ENCODE measurements around the gene ARHGEF39.

ARHGEF39 gene, protein sequence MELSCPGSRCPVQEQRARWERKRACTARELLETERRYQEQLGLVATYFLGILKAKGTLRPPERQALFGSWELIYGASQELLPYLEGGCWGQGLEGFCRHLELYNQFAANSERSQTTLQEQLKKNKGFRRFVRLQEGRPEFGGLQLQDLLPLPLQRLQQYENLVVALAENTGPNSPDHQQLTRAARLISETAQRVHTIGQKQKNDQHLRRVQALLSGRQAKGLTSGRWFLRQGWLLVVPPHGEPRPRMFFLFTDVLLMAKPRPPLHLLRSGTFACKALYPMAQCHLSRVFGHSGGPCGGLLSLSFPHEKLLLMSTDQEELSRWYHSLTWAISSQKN

DNA sequence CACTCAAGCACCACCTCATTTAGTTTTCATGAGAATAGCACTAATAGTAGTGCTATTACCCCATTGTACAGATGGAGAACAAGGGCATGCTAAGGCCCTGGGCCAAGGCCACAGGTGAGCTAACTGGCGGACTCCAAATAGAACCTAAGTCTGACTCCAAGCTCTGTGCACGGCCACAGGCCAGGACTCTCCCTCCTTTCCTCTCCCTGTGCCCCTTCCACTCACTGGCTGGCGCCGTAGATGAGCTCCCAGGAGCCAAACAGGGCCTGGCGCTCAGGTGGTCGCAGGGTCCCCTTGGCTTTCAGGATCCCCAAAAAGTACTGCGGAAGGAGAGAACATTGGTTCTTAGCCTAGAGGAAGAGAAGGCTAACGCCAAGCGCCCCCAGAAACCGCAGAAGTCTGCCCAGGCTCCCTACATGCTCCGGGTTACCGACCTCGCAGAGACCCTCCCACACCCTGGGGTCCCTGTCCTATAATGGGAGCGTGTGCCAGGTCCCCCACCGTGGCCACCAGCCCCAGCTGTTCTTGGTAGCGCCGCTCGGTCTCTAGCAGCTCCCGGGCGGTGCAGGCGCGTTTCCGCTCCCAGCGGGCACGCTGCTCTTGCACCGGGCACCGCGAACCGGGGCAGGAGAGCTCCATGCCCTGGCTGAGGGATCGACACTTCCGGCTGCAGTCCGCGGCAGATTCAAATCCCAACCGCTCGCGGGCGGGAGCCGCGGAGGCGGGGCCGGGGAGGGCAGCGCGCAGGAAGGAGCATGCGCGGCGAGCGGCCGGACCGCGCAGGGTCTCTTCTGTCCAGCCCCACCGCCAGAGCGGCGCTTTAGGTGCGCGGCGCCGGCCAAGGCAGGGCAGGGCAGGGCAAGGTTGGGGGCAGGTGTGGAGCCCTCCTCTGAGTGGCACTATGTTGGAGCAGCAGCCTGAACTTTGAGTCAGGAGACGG lies at the start of gene ARHGEF39:
TSS of gene ARHGEF39 (minus strand) at position 665 of the 940 bp plus-strand sequence. CDS start at position 639, 26 bp downstream.
- DNase-seq (ENCODE audit: low spot score), result peak; percentile 95

DNA sequence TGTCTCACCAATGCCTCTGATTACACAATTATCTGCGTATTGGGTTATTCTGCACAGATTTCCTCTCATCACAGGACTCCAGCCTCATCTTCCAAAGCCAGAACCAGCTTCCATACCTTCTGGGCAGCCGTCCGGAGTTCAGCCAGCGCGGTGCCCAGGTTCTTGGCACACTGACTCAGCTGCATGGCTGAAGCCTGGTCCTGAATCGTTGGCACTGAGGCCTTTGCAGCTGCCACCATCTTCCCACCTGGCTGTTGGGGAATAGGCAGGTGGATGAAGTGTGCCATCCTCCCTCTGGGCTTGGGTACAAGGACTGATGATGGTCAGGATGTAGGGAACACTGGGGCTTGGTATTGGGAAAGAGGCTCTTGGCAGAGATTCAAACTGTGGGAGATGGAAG lies 49.1 kb upstream of the ARHGEF39 start:
- DNase-seq (ENCODE audit: low spot score), result no peak

DNA sequence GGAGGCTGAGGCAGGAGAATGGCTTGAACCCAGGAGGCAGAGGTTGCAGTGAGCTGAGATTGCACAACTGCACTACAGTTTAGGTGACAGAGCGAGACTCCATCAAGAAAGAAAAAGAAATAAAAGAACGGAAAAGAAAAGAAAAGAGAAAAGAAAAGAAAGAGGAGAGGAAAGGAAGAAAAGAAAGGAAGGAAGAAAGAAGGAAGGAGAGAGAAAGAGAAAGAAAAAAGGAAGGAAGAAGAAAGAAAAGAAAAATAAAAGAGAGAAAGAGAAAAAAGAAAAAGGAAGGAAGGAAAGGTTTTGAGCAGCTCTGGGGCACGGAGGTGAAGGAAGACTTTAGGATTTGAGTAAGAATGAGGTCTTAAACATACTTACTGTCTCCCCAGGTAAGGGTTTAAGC lies 48.6 kb upstream of the ARHGEF39 start:
- no peak for DNase-seq (ENCODE audit: low spot score)

DNA sequence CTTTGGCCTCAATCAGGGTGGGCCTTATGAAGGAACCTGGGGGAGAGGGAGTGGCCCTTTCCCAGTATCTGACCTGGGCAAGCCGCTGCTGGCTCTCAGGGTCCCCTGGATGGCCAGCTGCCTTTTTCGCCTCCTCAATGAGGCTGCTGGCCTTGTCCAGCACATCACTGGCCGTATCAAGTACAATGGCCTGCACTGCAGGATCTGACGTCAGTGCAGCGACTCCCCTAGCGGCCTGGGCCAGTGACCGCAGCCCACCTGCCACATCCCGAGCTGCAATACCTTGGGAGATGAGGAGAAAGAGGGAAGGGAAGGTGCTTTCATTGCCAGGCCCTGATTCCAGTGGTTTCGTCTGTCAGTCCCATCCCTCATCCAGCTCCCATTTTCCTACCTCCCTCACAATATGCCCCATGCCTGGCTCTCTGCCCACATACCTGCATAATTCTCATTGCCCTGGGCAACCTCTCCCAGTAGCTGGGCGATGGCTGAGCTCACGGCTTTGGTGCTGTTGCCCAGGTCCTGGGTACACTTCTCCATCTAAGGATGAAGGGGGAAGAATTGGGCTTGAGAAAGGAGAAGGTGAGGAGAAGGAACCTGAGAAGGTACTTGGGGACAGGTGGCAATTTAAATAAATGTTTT lies 47.9 kb upstream of the ARHGEF39 start:
- no peak for DNase-seq (ENCODE audit: low spot score)

DNA sequence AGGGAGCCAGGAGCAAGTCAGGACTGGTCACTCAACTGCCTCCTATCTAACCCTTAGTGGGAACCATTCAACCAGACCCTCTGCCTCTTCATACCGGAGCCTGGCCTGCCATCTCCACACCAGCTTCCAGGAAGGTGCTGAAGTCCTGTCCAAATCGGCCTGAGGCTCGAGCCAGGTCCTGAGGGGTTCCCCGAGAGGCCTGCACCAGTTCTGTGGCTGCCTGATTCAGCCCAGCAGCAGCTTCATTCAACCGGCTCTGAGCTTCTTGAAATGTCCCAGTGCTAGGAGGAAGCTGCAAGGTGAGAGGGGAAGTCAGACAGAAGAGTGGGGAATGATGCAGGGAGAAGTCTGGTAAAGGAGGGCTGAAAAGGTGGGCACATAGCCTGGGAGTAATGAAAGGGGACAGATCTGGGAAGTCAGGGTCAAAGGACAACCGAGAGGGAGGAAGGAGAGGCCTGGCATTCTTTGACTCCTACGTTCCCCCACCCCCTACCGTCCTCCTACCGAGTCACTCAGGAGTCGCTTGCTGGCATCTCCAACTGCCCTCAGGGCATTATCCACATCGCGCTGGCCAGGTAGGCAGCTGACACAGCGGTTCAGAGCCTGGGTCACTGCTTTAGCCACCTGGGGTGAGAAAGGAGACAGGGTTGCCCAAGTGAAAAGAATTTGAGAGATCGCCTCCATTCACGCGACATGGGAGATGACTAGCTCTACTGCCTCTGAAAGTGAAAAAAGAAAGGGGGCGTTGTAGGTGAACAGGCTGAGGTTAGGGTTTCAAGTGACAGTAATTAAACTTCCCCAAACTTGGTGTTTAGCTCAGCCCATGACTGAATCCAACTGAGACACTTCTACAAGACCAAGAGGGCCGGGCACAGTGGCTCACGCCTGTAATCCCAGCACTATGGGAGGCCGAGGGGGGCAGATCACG lies 46.8 kb upstream of the ARHGEF39 start:
- no peak for DNase-seq (ENCODE audit: low spot score)

DNA sequence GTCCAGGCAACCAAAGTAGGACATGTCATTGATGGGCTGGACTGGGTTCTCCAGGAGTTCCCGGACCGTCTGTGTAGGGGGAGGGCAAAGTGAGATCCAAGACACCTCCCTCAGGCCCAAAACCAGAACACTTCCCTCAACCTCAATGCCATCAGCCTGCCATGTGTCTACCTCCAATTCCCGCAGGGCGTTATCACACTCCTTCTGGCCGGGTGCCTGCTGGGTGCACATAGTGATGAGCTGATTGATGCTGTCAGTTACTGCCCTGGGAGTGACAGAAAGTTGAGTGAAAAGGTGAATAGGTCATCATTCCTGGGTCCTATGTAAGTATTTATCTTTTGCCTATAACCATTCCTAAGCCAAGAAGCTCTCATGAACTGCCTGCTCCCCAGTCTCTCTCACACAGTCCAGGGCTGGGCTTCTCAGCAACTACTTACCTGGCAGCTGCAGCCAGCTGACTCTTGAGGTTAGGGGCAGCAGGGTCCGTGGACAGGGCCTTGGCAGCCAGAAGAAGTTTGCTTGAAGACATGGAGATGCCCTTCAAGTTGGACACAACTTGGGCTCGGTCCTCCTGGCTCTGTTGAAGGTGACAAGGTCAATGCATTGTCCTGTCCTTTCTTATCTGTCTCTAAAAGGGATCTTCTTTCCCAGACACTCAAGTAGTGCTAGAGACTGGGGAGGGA lies 46.0 kb upstream of the ARHGEF39 start:
- no peak for DNase-seq (ENCODE audit: low spot score)

DNA sequence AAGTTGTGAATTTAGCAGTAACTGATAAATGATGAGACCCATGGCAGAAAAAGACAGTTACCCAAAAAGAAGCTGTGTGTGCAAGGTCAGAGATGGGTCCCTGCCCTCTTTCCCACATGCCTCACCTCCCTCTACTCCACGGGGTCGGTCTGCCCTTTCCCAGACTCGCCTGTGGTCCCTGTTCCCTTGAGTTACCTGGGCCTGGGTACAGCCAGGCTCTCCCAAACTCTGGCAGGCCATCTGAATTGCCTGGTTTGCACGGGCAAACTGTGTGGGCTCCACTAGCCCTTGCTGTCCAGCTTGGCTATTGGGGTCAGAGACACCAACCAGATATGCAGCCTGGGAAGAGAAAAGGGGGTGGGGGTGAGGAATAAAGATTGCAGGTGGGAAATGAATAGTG lies 43.2 kb upstream of the ARHGEF39 start:
- no peak for DNase-seq (ENCODE audit: low spot score)

DNA sequence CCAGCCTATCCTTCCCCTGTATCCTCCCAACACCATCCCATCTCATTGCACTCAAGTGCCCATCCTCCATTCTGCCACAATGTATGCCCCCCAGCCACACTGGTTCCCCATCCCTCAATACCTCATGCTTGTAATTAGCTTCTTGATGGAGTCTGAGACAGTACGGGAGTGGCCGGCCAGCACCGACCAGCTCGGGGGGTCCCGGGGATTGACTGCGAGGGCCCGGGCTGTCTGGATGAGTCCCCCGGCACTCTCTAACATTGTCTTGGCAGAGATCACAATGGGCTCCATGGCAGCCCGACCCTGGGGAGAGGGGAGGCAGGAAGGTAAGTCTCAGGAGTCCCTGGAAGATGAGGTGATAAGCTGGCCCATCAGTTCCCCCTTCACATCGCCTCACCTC lies 42.0 kb upstream of the ARHGEF39 start:
- DNase-seq (ENCODE audit: low spot score), result no peak

DNA sequence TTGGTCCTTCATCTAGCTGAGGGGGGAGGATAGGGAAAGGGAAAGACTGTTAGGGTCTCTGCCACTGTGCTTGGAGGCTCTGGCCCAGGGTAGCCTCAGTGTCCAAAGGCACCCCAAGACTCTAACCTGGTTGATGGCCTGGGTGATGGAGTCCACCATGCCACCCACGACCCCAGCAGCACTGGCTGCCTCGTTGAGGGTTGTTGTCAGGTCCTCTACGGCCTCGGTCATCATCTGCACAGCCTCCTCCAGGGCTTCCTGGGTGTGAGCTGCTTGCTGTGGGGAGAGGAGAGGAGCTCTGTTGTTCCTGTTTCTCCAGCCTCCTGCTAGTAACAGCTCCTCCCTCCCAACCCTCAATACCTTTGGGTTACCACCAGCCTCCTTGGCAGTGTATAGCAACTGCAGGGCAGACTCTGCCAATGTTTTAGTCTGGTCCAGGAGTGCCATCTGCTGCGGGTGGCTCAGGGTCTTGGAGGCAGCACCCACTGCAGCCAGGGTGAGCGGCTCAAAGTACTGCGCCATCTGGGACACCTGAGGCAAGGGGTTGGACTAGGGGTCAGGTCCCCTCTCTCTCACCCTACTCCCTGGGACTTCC lies 40.9 kb upstream of the ARHGEF39 start:
- no peak for DNase-seq (ENCODE audit: low spot score)

DNA sequence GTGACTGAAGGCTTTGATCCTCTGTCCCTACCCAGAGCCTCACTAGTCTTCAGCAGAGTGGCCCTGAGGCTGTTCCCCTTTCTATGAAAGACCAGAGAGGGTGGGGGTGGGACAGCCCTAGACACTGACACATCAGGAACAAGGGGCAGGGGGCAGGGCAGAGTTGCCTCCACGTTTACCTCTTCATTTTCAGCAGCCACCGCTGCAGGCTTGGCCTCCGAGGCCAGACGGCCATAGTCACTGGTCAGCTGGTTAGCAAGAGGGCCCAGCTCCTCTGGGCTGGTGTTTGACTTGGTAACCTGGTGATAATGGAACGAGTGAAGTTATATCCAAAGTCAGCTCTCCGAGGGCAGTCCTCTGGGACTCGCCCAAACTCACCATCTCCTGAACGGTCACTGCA lies 40.4 kb upstream of the ARHGEF39 start:
- DNase-seq (ENCODE audit: low spot score), result no peak

DNA sequence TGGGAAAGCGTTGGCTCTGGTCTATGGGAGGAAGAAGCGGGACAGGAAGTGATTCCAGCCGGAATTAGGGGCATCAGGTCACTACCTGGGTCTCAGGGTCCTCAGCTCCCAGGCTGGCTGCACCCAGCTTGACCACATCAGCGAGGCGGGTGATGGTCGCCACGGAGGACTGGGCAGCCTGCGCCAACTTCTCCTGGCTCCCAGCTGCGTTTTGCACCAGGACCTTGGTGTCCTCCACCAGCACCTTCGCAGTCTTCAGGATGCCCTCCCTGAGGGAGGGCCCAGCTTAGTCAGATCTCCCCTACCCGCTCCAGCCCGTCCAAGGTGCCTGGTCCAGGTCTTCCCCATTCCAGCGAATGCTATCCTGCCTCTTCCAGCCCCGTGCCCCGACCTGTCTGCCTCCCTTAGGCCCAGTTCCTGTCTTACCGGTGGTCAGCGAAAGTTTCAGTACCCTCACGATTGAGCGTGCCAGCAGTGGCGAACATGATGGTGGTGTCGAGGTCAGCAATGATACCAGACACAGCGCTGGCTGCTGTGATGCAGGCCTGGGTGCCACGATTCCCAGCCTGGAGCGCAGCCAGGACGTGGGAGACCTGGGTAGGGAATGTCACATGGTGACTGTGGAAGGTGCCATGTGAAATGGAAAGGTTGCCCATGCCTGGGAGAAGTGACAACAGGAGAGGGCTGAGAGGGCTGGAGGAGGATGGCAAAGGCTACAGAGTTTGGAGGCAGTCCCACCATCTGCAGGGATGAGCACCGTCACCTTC lies 39.1 kb upstream of the ARHGEF39 start:
- no peak for DNase-seq (ENCODE audit: low spot score)

DNA sequence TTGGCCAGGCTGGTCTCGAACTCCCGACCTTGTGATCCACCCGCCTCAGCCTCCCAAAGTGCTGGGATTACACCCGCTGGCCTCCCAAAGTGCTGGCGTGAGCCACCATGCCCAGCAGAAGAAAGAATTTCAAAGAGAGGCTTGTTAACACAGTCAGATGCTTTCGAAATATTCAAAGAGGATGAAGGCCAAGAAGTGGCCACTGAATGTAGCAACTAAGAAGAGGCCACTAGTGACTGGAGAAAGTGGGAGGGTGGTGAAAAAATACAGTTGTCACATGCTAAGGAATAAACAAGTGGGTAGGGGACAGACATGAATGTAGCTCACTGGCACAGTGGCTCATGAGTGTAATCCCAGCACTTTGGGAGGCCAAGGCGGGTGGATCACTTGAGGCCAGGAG lies 37.7 kb upstream of the ARHGEF39 start:
- DNase-seq (ENCODE audit: low spot score), result no peak

DNA sequence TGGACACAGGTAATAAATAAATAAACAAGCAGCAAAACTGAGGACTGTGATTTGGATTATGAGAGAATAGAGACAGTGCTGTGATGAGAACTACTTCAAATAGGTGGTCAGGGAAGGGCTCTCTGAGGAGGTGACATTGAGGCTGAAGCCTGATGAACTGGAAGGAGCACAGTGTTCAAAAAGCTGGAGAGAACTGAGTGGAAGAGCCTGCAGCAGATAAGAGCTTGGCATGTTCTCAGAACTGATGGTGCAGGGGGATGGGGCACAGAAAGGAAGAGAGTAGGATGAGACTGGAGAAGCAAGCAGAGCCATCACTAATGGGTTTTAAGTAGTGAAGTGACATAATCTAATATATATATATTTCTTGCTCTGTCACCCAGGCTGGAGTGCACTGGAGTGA lies 35.9 kb upstream of the ARHGEF39 start:
- no peak for DNase-seq (ENCODE audit: low spot score)

DNA sequence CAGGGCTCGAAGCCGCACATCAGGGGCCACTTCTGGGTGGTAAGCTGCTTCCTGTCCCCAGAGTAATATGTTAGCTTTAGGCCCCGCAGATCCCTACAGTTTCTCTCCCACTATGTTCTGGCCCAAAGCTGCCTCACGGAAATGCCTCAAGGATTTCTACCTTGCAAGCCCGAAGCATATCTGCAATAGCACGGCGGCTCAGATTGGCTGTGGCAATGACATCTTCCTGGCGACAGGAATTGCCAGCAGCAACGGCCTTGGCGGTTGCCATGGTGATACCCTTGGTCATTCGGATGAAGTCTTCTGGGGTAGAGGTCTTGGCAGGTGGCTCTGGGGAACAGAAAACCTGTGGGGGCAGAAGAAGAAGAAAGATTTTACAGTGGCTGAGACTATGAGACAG lies 35.0 kb upstream of the ARHGEF39 start:
- DNase-seq (ENCODE audit: low spot score), result no peak

DNA sequence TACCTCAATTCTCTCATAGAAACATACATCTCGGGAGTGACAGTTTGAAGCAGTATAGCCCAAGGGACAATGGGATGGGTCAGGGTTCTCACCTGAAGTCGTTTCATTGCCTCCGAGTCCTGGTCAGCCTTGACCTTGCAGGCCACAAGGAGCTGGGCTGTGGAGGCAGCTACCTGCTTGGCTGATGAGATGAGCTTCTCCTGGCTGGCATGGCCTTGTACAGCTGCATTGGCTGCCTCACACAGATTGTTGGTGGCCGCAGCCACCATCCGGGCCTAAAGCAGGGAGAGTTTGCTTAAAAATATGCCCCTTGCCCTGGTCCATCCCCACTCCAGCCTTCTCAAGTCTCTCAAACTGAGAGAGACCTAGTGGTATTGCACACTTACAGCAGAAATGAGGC lies 33.2 kb upstream of the ARHGEF39 start:
- DNase-seq (ENCODE audit: low spot score), result no peak

DNA sequence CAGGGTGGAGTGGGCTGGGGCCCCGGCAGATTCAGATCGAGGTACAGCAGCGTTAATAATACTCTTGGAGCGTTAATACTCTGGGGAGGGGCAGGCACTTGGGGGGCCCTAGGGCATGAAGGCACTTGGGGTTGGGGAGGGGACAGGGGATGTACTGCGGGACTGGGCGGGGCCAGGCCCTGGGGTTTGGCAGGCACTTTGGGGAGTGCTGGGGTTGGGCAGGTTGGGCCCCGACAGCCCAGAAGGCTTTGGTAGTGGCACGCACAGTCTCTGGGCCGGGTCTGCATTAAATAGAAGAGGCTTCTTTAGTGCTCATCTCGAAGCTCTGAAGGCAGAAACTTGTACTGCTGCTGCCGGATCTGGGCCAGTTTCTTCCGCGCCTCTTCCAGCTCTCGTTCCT lies 32.5 kb upstream of the ARHGEF39 start:
- DNase-seq (ENCODE audit: low spot score), result no peak

DNA sequence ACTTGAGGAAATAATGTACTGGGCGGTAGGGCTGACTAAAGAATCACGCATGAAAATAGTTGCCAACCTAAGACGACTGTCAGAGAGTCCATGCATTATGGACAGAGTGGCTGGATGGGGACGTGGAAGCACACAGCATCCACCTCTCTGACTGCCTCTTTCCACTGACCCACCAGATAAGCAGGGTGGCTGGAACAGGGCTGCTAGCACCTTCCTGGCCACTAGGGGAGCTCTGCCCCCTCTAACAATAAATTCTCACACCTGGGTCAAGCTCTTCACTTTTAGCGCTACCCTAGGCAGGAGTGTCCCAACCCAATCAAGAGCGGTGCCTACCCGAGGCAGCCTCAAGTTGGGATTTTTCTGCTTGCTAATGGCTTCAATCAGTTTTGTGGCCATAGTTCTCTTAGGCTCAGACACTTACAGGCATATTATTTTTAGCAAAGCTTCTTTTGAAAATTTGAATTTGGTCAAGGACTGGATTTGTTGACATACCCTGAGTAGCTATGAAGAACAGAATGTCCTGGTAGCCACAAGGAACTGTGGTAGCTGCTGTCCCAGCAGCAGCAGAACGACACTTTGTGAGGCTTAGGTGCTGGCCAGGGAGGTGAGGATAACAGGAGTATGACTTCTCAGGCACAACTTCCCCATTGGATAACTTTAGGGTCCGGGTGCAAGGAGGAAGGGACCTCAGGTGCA lies 31.7 kb upstream of the ARHGEF39 start:
- DNase-seq (ENCODE audit: low spot score), result peak; percentile 61

DNA sequence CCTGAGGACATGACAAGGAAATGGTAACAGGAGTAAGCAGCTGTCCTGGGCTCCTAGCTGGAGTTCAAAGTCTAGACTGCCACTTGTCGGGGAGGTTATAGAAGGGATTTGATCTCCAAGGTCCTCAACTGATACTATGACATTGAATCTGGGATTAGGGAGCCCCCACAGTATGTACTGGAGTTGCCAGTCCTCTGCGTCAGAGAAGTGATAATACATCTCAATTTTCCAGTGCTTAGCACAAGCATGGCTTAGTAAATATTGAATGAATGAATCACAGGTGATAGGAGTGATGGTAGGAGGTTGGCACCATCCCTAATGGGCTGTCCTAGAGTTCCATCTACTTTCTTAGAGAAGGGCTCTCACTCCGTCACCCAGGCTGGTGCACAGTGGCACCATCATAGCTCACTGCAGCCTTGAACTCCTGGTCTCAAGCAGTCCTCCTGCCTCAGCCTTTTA lies 31.0 kb upstream of the ARHGEF39 start:
- DNase-seq (ENCODE audit: low spot score), result no peak

DNA sequence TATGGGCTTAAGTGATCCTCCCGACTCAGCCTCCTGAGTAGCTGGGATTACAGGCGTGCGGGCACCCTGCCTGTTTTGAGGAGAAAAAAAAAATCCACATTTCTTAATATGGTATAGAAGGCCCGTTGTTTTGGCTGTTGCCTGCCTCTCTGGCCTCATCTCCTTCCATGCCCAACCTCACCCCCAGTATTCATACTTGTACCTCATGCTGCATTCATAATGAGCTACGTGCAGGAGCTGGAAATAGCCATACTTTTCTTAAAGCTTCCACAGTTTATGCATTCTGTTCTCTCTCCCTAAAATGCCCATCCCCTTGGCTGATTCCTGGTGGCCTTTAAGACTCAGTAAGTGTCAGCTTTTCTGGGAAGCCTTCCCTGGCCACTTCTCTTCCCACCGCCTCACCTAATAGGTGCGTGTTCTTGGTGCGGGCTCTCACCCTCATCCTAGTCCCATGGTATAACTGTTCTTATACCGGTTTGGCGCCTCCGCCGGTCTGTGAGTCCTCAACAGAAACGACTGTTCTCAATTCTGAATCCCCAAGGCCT lies 26.8 kb upstream of the ARHGEF39 start:
- DNase-seq (ENCODE audit: low spot score), result no peak

Measured in AG08396 (cell line).